Measurements from ENCODE around the gene CHMP1A. TPM values are rescaled to one million over a fixed set of nuclear protein-coding genes. Genes with fewer than 3 reads are reported as not detected.
"Not testable (repeated sequence)": the region's sequence is repeated elsewhere in the genome, so short reads cannot be mapped to it uniquely, and the experiment has no call there.

CHMP1A gene
- total RNA-seq, 4 donors from 2014 or later, result 71.8 to 125 (median 86.6) TPM

GRCh38 chr16:89639385-89639784 lies 18.1 kb downstream of the CHMP1A start:
- 65% methylated on average over 6 of the region's 6 CpGs for WGBS
- H3K4me3 ChIP-seq, result no peak overlapping the region
- H3K36me3 ChIP-seq, result peaks cover 2% of the 10 kb centered on the region
- no peak overlapping the region for H3K27ac ChIP-seq
- DNase-seq (ENCODE audit: low spot score in 2 of 2), result no peak
- no peaks in the 10 kb centered on the region for H3K27me3 ChIP-seq
- H3K9me3 ChIP-seq, result no peaks in the 10 kb centered on the region
- H3K4me1 ChIP-seq, result peaks cover 20% of the 10 kb centered on the region
- TF ChIP-seq POLR2AphosphoS5 (IDR thresholded peaks at IDR 0.05) (no peak), POLR2A (IDR thresholded peaks at IDR 0.05) (no peak), EP300 (IDR thresholded peaks at IDR 0.05) (no peak)
- TF ChIP-seq, protein P1, sequence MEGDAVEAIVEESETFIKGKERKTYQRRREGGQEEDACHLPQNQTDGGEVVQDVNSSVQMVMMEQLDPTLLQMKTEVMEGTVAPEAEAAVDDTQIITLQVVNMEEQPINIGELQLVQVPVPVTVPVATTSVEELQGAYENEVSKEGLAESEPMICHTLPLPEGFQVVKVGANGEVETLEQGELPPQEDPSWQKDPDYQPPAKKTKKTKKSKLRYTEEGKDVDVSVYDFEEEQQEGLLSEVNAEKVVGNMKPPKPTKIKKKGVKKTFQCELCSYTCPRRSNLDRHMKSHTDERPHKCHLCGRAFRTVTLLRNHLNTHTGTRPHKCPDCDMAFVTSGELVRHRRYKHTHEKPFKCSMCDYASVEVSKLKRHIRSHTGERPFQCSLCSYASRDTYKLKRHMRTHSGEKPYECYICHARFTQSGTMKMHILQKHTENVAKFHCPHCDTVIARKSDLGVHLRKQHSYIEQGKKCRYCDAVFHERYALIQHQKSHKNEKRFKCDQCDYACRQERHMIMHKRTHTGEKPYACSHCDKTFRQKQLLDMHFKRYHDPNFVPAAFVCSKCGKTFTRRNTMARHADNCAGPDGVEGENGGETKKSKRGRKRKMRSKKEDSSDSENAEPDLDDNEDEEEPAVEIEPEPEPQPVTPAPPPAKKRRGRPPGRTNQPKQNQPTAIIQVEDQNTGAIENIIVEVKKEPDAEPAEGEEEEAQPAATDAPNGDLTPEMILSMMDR (IDR thresholded peaks at IDR 0.05), result no peak

DNA sequence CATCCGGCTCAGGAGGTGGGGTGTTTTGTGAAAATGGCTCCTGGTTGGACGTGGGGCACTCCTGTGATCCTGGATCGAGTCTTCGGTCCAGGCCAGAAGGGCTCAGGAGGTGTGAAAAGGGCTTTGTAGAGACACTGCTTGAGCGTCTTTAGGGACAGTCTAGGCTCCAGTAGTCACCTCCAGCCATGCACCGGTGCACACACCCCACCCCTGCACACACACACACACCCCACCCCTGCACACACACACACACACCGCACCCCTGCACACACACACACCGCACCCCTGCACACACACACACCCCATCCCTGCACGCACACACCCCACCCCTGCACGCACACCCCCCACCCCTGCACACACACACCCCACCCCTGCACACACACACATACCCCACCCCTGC lies 19.1 kb downstream of the CHMP1A start:
- DNase-seq (ENCODE audit: low spot score in 2 of 2), result no peak
- Histone ChIP-seq H3K4me1 (peaks cover 20% of the 10 kb centered on the region), H3K27me3 (peaks cover 5% of the 10 kb centered on the region), H3K4me3 (no peak overlapping the region), H3K9me3 (no peaks in the 10 kb centered on the region), H3K27ac (no peak overlapping the region), H3K36me3 (no peaks in the 10 kb centered on the region)
- no peak for TF ChIP-seq EP300 (IDR thresholded peaks at IDR 0.05)
- TF ChIP-seq POLR2A (IDR thresholded peaks at IDR 0.05), result no peak
- WGBS, result 72% methylated on average over 3 of the region's 10 CpGs

- H3K9me3 ChIP-seq, result no peaks in the 10 kb centered on the region
- WGBS, result 55% methylated on average over 7 of the region's 10 CpGs
Measured at GRCh38 chr16:89637379-89637778, 20.1 kb downstream of the CHMP1A start.

DNA sequence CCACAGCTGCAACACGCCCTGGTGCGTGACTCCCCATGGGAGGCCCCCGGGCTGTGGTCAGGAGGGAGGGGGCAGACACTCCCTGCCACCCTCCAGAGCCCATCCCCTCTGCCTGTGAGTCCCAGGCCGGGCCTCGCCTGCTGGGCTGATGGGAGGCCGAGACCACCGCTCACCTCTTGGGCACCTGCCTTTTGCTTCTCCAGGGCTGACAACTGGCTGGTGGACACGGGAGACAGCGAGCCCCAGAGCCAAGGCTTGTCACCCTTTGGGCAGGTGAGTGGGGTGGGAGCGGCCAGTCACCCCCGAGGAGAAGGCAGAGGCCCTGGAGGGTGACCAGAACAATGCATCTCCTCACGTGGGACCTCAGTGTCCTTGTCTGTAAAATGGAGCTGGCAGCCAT lies 20.8 kb downstream of the CHMP1A start:
- TF ChIP-seq, protein P1 (IDR thresholded peaks at IDR 0.05), result no peak
- TF ChIP-seq EP300 (IDR thresholded peaks at IDR 0.05) (no peak), POLR2A (IDR thresholded peaks at IDR 0.05) (no peak), POLR2AphosphoS5 (IDR thresholded peaks at IDR 0.05) (no peak)
- Histone ChIP-seq H3K9me3 (no peaks in the 10 kb centered on the region), H3K4me1 (peaks cover 27% of the 10 kb centered on the region), H3K4me3 (no peak overlapping the region), H3K27ac (no peak overlapping the region), H3K36me3 (no peaks in the 10 kb centered on the region), H3K27me3 (peaks cover 23% of the 10 kb centered on the region)
- DNase-seq (ENCODE audit: low spot score in 2 of 2), result no peak
- no CpG with 5 or more reads among the region's 12 CpGs for WGBS

More at GRCh38 chr16:89637379-89637778, 20.1 kb downstream of the CHMP1A start:
- no peaks in the 10 kb centered on the region for H3K36me3 ChIP-seq
- no peak for TF ChIP-seq POLR2A (IDR thresholded peaks at IDR 0.05)
- TF ChIP-seq POLR2AphosphoS5 (IDR thresholded peaks at IDR 0.05), result no peak
- TF ChIP-seq, protein P1 (IDR thresholded peaks at IDR 0.05), result no peak
- TF ChIP-seq EP300 (IDR thresholded peaks at IDR 0.05), result no peak
- peaks cover 15% of the 10 kb centered on the region for H3K27me3 ChIP-seq
- peaks cover 27% of the 10 kb centered on the region for H3K4me1 ChIP-seq
- no peak for DNase-seq (ENCODE audit: low spot score in 2 of 2)
- no peak overlapping the region for H3K27ac ChIP-seq
- H3K4me3 ChIP-seq, result no peak overlapping the region

DNA sequence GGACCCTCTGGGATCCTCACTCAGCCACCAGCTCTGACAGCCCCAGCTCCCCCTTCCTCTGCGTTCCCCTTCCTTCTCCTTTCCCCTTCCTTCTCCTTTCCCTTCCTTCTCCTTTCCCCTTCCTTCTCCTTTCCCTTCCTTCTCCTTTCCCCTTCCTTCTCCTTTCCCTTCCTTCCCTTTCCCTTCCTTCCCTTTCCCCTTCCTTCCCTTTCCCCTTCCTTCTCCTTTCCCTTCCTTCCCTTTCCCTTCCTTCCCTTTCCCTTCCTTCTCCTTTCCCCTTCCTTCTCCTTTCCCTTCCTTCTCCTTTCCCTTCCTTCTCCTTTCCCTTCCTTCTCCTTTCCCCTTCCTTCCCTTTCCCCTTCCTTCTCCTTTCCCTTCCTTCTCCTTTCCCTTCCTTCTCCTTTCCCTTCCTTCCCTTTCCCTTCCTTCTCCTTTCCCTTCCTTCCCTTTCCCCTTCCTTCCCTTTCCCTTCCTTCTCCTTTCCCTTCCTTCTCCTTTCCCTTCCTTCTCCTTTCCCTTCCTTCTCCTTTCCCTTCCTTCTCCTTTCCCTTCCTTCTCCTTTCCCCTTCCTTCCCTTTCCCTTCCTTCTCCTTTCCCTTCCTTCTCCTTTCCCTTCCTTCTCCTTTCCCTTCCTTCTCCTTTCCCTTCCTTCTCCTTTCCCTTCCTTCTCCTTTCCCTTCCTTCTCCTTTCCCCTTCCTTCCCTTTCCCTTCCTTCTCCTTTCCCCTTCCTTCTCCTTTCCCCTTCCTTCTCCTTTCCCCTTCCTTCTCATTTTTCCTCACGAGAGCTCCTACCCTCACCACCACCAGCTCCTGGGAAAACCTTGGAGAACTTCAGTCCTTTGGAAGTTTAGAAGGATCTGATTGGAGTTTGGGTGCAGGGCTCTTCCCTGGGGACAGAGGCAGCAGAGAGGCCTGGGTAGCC lies 22.8 kb downstream of the CHMP1A start:
- not testable (repeated sequence) for H3K36me3 ChIP-seq; H3K4me3 ChIP-seq; H3K9me3 ChIP-seq; H3K27ac ChIP-seq; DNase-seq (ENCODE audit: low spot score in 2 of 2)
- WGBS, result 61% methylated on average over 2 of the region's 2 CpGs
- H3K27me3 ChIP-seq, result peaks cover 23% of the 10 kb centered on the region
- H3K4me1 ChIP-seq, result peaks cover 10% of the 10 kb centered on the region

- WGBS, result 47% methylated on average over 6 of the region's 19 CpGs
- peaks cover 7% of the 10 kb centered on the region for H3K4me1 ChIP-seq
- no peak overlapping the region for H3K4me3 ChIP-seq
- no peak for TF ChIP-seq EP300 (IDR thresholded peaks at IDR 0.05)
- TF ChIP-seq POLR2AphosphoS5 (IDR thresholded peaks at IDR 0.05), result no peak
- TF ChIP-seq, protein P1 (IDR thresholded peaks at IDR 0.05), result no peak
- no peak for TF ChIP-seq POLR2A (IDR thresholded peaks at IDR 0.05)
- no peaks in the 10 kb centered on the region for H3K9me3 ChIP-seq
- no peak overlapping the region for H3K27ac ChIP-seq
- no peaks in the 10 kb centered on the region for H3K36me3 ChIP-seq
- no peak for DNase-seq (ENCODE audit: low spot score in 2 of 2)
- peaks cover 23% of the 10 kb centered on the region for H3K27me3 ChIP-seq
Measured at GRCh38 chr16:89633064-89633631, 24.4 kb downstream of the CHMP1A start.

Data from suprapubic skin (tissue), 4 donors.